ENCODE results near the gene THOC2.

GRCh38 chrX:123739474-123739873 lies 6.6 kb upstream of the THOC2 start:
- no peak for TF ChIP-seq CTCF (IDR thresholded peaks at IDR 0.05)
- no peak for TF ChIP-seq POLR2A (IDR thresholded peaks at IDR 0.05)

Measured in heart left ventricle (tissue), 13 donors.